Ishikawa (cell line): ENCODE results near the gene PIGN.

ENCODE experiments used
- CEBPB ChIP-seq: IDR thresholded peaks from 2 replicates; pipeline ENCODE4 v1.6.1; 2012
- CREB1 ChIP-seq: IDR thresholded peaks from 2 replicates; pipeline ENCODE4 v1.6.1; 2012; ENCODE audit warnings: low read depth
- EGR1 ChIP-seq: IDR thresholded peaks from 2 replicates; pipeline ENCODE4 v1.6.1; 2012
- EP300 ChIP-seq: IDR thresholded peaks from 2 replicates; pipeline ENCODE4 v1.6.1; 2012; ENCODE audit warnings: borderline replicate concordance
- FOXM1 ChIP-seq: IDR thresholded peaks from 2 replicates; pipeline ENCODE4 v1.6.1; 2012; ENCODE audit warnings: low read depth, borderline replicate concordance
- MAX ChIP-seq: IDR thresholded peaks from 2 replicates; pipeline ENCODE4 v1.6.1; 2012
- NFIC ChIP-seq: IDR thresholded peaks from 2 replicates; pipeline ENCODE4 v1.6.1; 2012
- RAD21 ChIP-seq: IDR thresholded peaks from 2 replicates; pipeline ENCODE4 v1.6.1; 2012; ENCODE audit warnings: low read depth
- REST ChIP-seq: IDR thresholded peaks from 2 replicates; pipeline ENCODE4 v1.6.1; 2012; ENCODE audit warnings: low read depth, mild to moderate bottlenecking
- TAF1 ChIP-seq: IDR thresholded peaks from 2 replicates; pipeline ENCODE4 v1.6.1; 2012; ENCODE audit warnings: low read depth, mild to moderate bottlenecking
- TCF12 ChIP-seq: IDR thresholded peaks from 2 replicates; pipeline ENCODE4 v1.6.1; 2012; ENCODE audit warnings: low read depth
- TEAD4 ChIP-seq: IDR thresholded peaks from 2 replicates; pipeline ENCODE4 v1.6.1; 2012
- USF1 ChIP-seq: IDR thresholded peaks from 2 replicates; pipeline ENCODE4 v1.6.1; 2012
- YY1 ChIP-seq: IDR thresholded peaks from 2 replicates; pipeline ENCODE4 v1.6.1; 2012; ENCODE audit warnings: low read depth
- ZBTB7A ChIP-seq: IDR thresholded peaks from 2 replicates; pipeline ENCODE4 v1.6.1; 2012; ENCODE audit warnings: low read depth

PIGN gene

GRCh38 chr18:62214790-62215189 lies 27.9 kb upstream of the PIGN start:
- TF ChIP-seq USF1 (no peak), NFIC (no peak), REST (no peak)

- TF ChIP-seq YY1 (no peak), RAD21 (no peak), REST (no peak), MAX (no peak), NFIC (no peak), FOXM1 (no peak), EGR1 (no peak), CEBPB (no peak), EP300 (no peak), CREB1 (no peak), USF1 (no peak), TEAD4 (no peak), TAF1 (no peak), ZBTB7A (no peak), TCF12 (no peak)
Observed at GRCh38 chr18:62211325-62211828, 24.5 kb upstream of the PIGN start.

GRCh38 chr18:62210138-62210537 lies 23.3 kb upstream of the PIGN start:
- TF ChIP-seq TCF12 = no peak
- TF ChIP-seq TEAD4 = no peak
- no peak for TF ChIP-seq YY1
- no peak for TF ChIP-seq RAD21
- no peak for TF ChIP-seq ZBTB7A
- no peak for TF ChIP-seq NFIC
- no peak for TF ChIP-seq CEBPB
- no peak for TF ChIP-seq MAX
- TF ChIP-seq EGR1 = no peak
- no peak for TF ChIP-seq EP300
- no peak for TF ChIP-seq FOXM1
- no peak for TF ChIP-seq TAF1
- TF ChIP-seq USF1 = no peak
- TF ChIP-seq CREB1 = no peak
- TF ChIP-seq REST = no peak

GRCh38 chr18:62209046-62209445 lies 22.2 kb upstream of the PIGN start:
- TF ChIP-seq CREB1 (no peak), EP300 (no peak), TCF12 (no peak), NFIC (no peak), CEBPB (no peak), RAD21 (no peak), REST (no peak), USF1 (no peak), EGR1 (no peak), TAF1 (no peak)
